SK-N-SH (cell line): Measurements from ENCODE around the gene LRRC8C. TPM values are rescaled to one million over a fixed set of nuclear protein-coding genes. Genes with fewer than 3 reads are reported as not detected.

ENCODE experiments used
- CTCF ChIA-PET: fragments of 300-600, 350-600 bp; formaldehyde crosslinking; extraction: SDS; loops from one replicate; lab custom pipeline; 2021; lab: Yijun Ruan, JAX
- POLR2A ChIA-PET: fragments of 350-600 bp; sonication (Branson Sonifier 250); formaldehyde crosslinking; extraction: SDS; loops from one replicate; lab custom pipeline; 2020; ENCODE audit warnings: antibody characterized with exemption, inconsistent platforms; lab: Yijun Ruan, JAX
- DNase-seq: peaks from one replicate; pipeline ENCODE4 v3.0.0; 2012
- H2AFZ ChIP-seq: fragments of 200-600 bp; sonication (generic); 2 replicates; pipeline ENCODE4 v1.8.1; 2016; ENCODE audit warnings: antibody characterized with exemption, mild to moderate bottlenecking, low read depth
- H3F3A ChIP-seq: fragments of 200-600 bp; sonication (generic); replicated peaks from 2 replicates; pipeline ENCODE3; 2016; ENCODE audit warnings: antibody characterized with exemption, mild to moderate bottlenecking; ENCODE audit not compliant: insufficient read depth
- H3K27ac ChIP-seq, 2 experiments: fragments of 200-500 bp in 1 of 2; fragments of 200-600 bp in 1 of 2; sonication (Bioruptor generic) in 1 of 2; sonication (generic), shearing (Covaris generic) in 1 of 2; 2 replicates each; pipeline versions ENCODE4 v1.5.1 to v1.6.1; 2014 to 2016; ENCODE audit warnings: low read depth in 2 of 2, inconsistent platforms in 1 of 2, low read length in 1 of 2, mild to moderate bottlenecking in 1 of 2, mixed read lengths in 1 of 2
- H3K27me3 ChIP-seq: fragments of 200-600 bp; sonication (generic), shearing (Covaris generic); 2 replicates; pipeline ENCODE4 v1.6.1; 2016; ENCODE audit warnings: mixed run types; ENCODE audit not compliant: insufficient read depth
- H3K36me3 ChIP-seq, 2 experiments: fragments of 200-500 bp in 1 of 2; fragments of 200-600 bp in 1 of 2; sonication (Bioruptor generic) in 1 of 2; sonication (generic) in 1 of 2; replicated peaks in 1 of 2; 2 replicates each; pipeline versions ENCODE3 to v1.5.1; 2014 to 2016; ENCODE audit warnings: low read length in 1 of 2, mild to moderate bottlenecking in 1 of 2; ENCODE audit not compliant: insufficient read depth in 2 of 2, control insufficient read depth in 1 of 2
- H3K4me1 ChIP-seq, 2 experiments: fragments of 200-500 bp in 1 of 2; fragments of 200-600 bp in 1 of 2; sonication (Bioruptor generic) in 1 of 2; sonication (generic), shearing (Covaris generic) in 1 of 2; 2 replicates each; pipeline versions ENCODE4 v1.5.1 to v1.6.1; 2014 to 2016; ENCODE audit warnings: low read depth in 1 of 2, low read length in 1 of 2, mixed run types in 1 of 2; ENCODE audit not compliant: insufficient read depth in 2 of 2, control insufficient read depth in 1 of 2
- H3K4me2 ChIP-seq: fragments of 200-600 bp; sonication (generic), shearing (Covaris generic); 2 replicates; pipeline ENCODE4 v1.6.1; 2017; ENCODE audit warnings: mixed run types
- H3K4me3 ChIP-seq, 2 experiments: fragments of 200-500 bp in 1 of 2; fragments of 200-600 bp in 1 of 2; sonication (Bioruptor generic) in 1 of 2; sonication (generic), shearing (Covaris generic) in 1 of 2; 2 replicates each; pipeline versions ENCODE4 v1.5.1 to v1.8.1; 2014 to 2016; ENCODE audit warnings: low read depth in 2 of 2, inconsistent platforms in 1 of 2, low read length in 1 of 2, mild to moderate bottlenecking in 1 of 2, mixed read lengths in 1 of 2, moderate library complexity in 1 of 2
- H3K79me2 ChIP-seq: fragments of 200-600 bp; sonication (generic); 2 replicates; pipeline ENCODE4 v1.8.1; 2017; ENCODE audit warnings: mild to moderate bottlenecking; ENCODE audit not compliant: insufficient read depth
- H3K9ac ChIP-seq: fragments of 200-600 bp; sonication (generic); 2 replicates; pipeline ENCODE4 v1.6.1; 2017; ENCODE audit warnings: mixed run types
- H3K9me2 ChIP-seq: fragments of 200-600 bp; sonication (generic); 2 replicates; pipeline ENCODE4 v1.6.1; 2017; ENCODE audit warnings: mixed run types
- H3K9me3 ChIP-seq: fragments of 200-600 bp; sonication (generic); 2 replicates; pipeline ENCODE4 v1.6.1; 2017; ENCODE audit warnings: mixed run types, mild to moderate bottlenecking, moderate library complexity
- H4K20me1 ChIP-seq: fragments of 200-600 bp; sonication (generic); 2 replicates; pipeline ENCODE4 v1.6.1; 2017; ENCODE audit warnings: mild to moderate bottlenecking, mixed run types; ENCODE audit not compliant: insufficient read depth
- FOSL2 ChIP-seq: IDR thresholded peaks from 2 replicates; pipeline ENCODE4 v1.4.0; 2012; ENCODE audit warnings: low read depth, mild to moderate bottlenecking, moderate library complexity, borderline replicate concordance
- FOXM1 ChIP-seq: IDR thresholded peaks from 2 replicates; pipeline ENCODE4 v1.4.0; 2012; ENCODE audit warnings: low read depth, mild to moderate bottlenecking
- GATA2 ChIP-seq: sonication (generic); formaldehyde crosslinking; IDR thresholded peaks from 2 replicates; pipeline ENCODE4 v1.5.0; 2020; ENCODE audit warnings: mild to moderate bottlenecking, missing genetic modification reagents
- JUND ChIP-seq: IDR thresholded peaks from 2 replicates; pipeline ENCODE4 v1.4.0; 2012
- MAX ChIP-seq: IDR thresholded peaks from 2 replicates; pipeline ENCODE4 v1.4.0; 2012; ENCODE audit warnings: low read depth
- MXI1 ChIP-seq: IDR thresholded peaks from 2 replicates; pipeline ENCODE4 v1.6.1; 2012; ENCODE audit warnings: mild to moderate bottlenecking, low read depth, low read length, improper control_type of control experiment
- NRF1 ChIP-seq: IDR thresholded peaks from 2 replicates; pipeline ENCODE4 v1.6.1; 2012; ENCODE audit warnings: low read depth, mild to moderate bottlenecking, low read length
- PBX3 ChIP-seq: IDR thresholded peaks from 2 replicates; pipeline ENCODE4; 2012
- RCOR1 ChIP-seq: fragments of 150-350 bp; IDR thresholded peaks from 2 replicates; pipeline ENCODE4 v1.6.1; 2017; ENCODE audit warnings: antibody characterized with exemption, low read length
- RFX5 ChIP-seq: IDR thresholded peaks from 2 replicates; pipeline ENCODE4 v1.6.1; 2012; ENCODE audit warnings: mild to moderate bottlenecking, improper control_type of control experiment, low read length
- TCF12 ChIP-seq: IDR thresholded peaks from 2 replicates; pipeline ENCODE4 v1.4.0; 2012
- TEAD4 ChIP-seq: IDR thresholded peaks from 2 replicates; pipeline ENCODE4 v1.4.0; 2012; ENCODE audit warnings: mild to moderate bottlenecking, borderline replicate concordance; ENCODE audit not compliant: insufficient read depth
- USF1 ChIP-seq: IDR thresholded peaks from 2 replicates; pipeline ENCODE4 v1.4.0; 2012; ENCODE audit warnings: low read depth, borderline replicate concordance
- YY1 ChIP-seq: IDR thresholded peaks from 2 replicates; pipeline ENCODE4 v1.4.0; 2012; ENCODE audit warnings: low read depth, mild to moderate bottlenecking
- ZBTB33 ChIP-seq: IDR thresholded peaks from 2 replicates; pipeline ENCODE4 v1.4.0; 2012; ENCODE audit warnings: low read depth, borderline replicate concordance
- WGBS: methylation state at CpG from one replicate; pipeline ENCODE4 v1.1.6; 2017; ENCODE audit warnings: low lambda C conversion rate; 5-methylcytosine and 5-hydroxymethylcytosine counted together
- polyA plus RNA-seq, 3 experiments: library from polyadenylated mRNA; depleted of rRNA; stranded (reverse); fragments of >200 nt; gene quantifications; 2 replicates each; pipeline ENCODE4 v1.2.3, GENCODE V29; 2012

Gene LRRC8C
- polyA plus RNA-seq, 1 of the 3 experiments (the other 2 are of a cell fraction), result 4.2 TPM

GRCh38 chr1:89670163-89670562, 37.2 kb downstream of the LRRC8C start (continued):
- no peak for TF ChIP-seq PBX3
- TF ChIP-seq YY1, result no peak
- no peak for TF ChIP-seq RCOR1
- no peak for TF ChIP-seq GATA2 (CRISPR knock-in tag)
- no peak for TF ChIP-seq RFX5
- no peak for TF ChIP-seq USF1
- TF ChIP-seq MAX, result no peak
- no peak for TF ChIP-seq FOXM1
- TF ChIP-seq, all 33 proteins: peak for 0

- no peak for TF ChIP-seq JUND
- no peak for TF ChIP-seq MXI1
- TF ChIP-seq, all 33 proteins: peak for 0
- ChIA-PET POLR2A (no interaction called here), CTCF (interaction anchor here (0.8 to 1.1 kb wide), 3 partner anchors 72 to 93 kb away, joined by 3 read pairs; no protein-coding TSS in a partner anchor)
- Histone ChIP-seq H3F3A (no peaks in the 10 kb centered on the region), H3K9me2 (no peaks in the 10 kb centered on the region), H4K20me1 (no peaks in the 10 kb centered on the region), H3K4me2 (no peak overlapping the region), H3K9ac (no peak overlapping the region), H3K36me3 (peaks cover 0 to 3% of the 10 kb centered on the region in 2 experiments), H3K79me2 (peaks cover 55% of the 10 kb centered on the region), H3K4me1 (peaks cover 6 to 8% of the 10 kb centered on the region in 2 experiments; a peak in 2 of 4 replicates), H2AFZ (no peak overlapping the region), H3K27ac (peak overlapping the region in 1 of 2 experiments; percentile 29; a peak in 1 of 4 replicates), H3K9me3 (no peaks in the 10 kb centered on the region), H3K4me3 (no peak overlapping the region), H3K27me3 (no peaks in the 10 kb centered on the region)
- no peak for DNase-seq
Observed at GRCh38 chr1:89670711-89671110, 37.8 kb downstream of the LRRC8C start.

- 51% methylated on average over 4 of the region's 4 CpGs for WGBS
- CTCF ChIA-PET, result interaction anchor here (0.5 kb wide), 1 partner anchor 306 kb away, joined by 3 read pairs; no protein-coding TSS in a partner anchor
- no peak overlapping the region for H2AFZ ChIP-seq
- 0 out of 4 replicates have a peak overlapping the region, but pooled peaks of 1 of the 2 experiments have one; percentile 14 for H3K27ac ChIP-seq
- no peaks in the 10 kb centered on the region for H3F3A ChIP-seq
- H3K9ac ChIP-seq, result no peak overlapping the region
- H3K9me2 ChIP-seq, result no peaks in the 10 kb centered on the region
- TF ChIP-seq PBX3 (peak; percentile 91), TCF12 (peak; percentile 19; the same call in 1 of the 2 replicates), MXI1 (no peak), FOSL2 (peak; percentile 48; the same call in 1 of the 2 replicates), ZBTB33 (no peak), TEAD4 (no peak), JUND (peak; percentile 42), NRF1 (no peak)
- TF ChIP-seq, all 33 proteins: peak for 4
- POLR2A ChIA-PET, result no interaction called here
- DNase-seq, result no peak
- no peak overlapping the region for H3K4me3 ChIP-seq
- peaks cover 6 to 8% of the 10 kb centered on the region in 2 experiments; a peak in 2 of 4 replicates for H3K4me1 ChIP-seq
- peaks cover 0 to 3% of the 10 kb centered on the region in 2 experiments for H3K36me3 ChIP-seq
- peaks cover 51% of the 10 kb centered on the region for H3K79me2 ChIP-seq
- no peaks in the 10 kb centered on the region for H3K27me3 ChIP-seq
- no peaks in the 10 kb centered on the region for H4K20me1 ChIP-seq
- no peaks in the 10 kb centered on the region for H3K9me3 ChIP-seq
- H3K4me2 ChIP-seq, result no peak overlapping the region
Observed at GRCh38 chr1:89671775-89672488, 39.0 kb downstream of the LRRC8C start.
